HCT116 (cell line): ENCODE data around the gene ALKBH4. TPM values are rescaled to one million over a fixed set of nuclear protein-coding genes. Genes with fewer than 3 reads are reported as not detected.

ENCODE experiments used
- ATAC-seq: fragments of 200-7000 bp; cut with Tn5 transposase; 2 replicates; pipeline ENCODE4 v1.9.1; 2020; ENCODE audit warnings: mild to moderate bottlenecking, moderate library complexity
- BruUV-seq: library from RNA; stranded (reverse); fragments of 400-500 nt; replicated peaks from 2 replicates; lab custom pipeline; 2021; lab: Mats Ljungman, UMichigan
- CTCF ChIA-PET: fragments of 300-600 bp; sonication (Branson Sonifier 250); formaldehyde crosslinking; loops from one replicate; lab custom pipeline; 2021; ENCODE audit warnings: antibody characterized with exemption; lab: Charles Lee
- POLR2A ChIA-PET: fragments of 300-600, 350-600 bp; sonication (Branson Sonifier 250); formaldehyde crosslinking; loops from one replicate; lab custom pipeline; 2021; ENCODE audit warnings: antibody characterized with exemption; lab: Charles Lee
- RAD21 ChIA-PET, 2 experiments: fragments of 300-600 bp; sonication (Branson Sonifier 250); formaldehyde crosslinking; loops; one replicate each; lab custom pipeline; 2023; ENCODE audit warnings: low total read pairs in 2 of 2; ENCODE audit not compliant: uncharacterized antibody in 2 of 2, unreplicated experiment in 2 of 2, low non-redundant PET in 1 of 2; lab: Charles Lee
- DNase-seq: peaks from one replicate; pipeline ENCODE4 v3.0.0-alpha.2; 2010; ENCODE audit warnings: low read depth, low spot score
- H2AFZ ChIP-seq: fragments of 200-600 bp; shearing (Covaris generic), sonication (generic); 2 replicates; pipeline ENCODE4 v1.6.1; 2017; ENCODE audit warnings: low read depth, mixed run types, mixed read lengths, antibody characterized with exemption, low read length; ENCODE audit not compliant: poor library complexity, severe bottlenecking
- H3K27ac ChIP-seq: 2 replicates; pipeline ENCODE4 v1.5.1; 2012; ENCODE audit warnings: low read depth, low read length
- H3K27me3 ChIP-seq: fragments of 200-600 bp; sonication (generic); 2 replicates; pipeline ENCODE4 v1.6.1; 2016; ENCODE audit warnings: mixed run types, low read length, mixed read lengths; ENCODE audit not compliant: insufficient read depth
- H3K36me3 ChIP-seq, 2 experiments: fragments of 200-500 bp in 1 of 2; fragments of 200-600 bp in 1 of 2; sonication (Bioruptor generic) in 1 of 2; sonication (generic) in 1 of 2; 2 replicates each; pipeline versions ENCODE4 v1.5.1 to v1.6.1; 2014 to 2016; ENCODE audit warnings: low read length in 2 of 2, inconsistent platforms in 1 of 2, mixed read lengths in 1 of 2, mixed run types in 1 of 2; ENCODE audit not compliant: insufficient read depth in 2 of 2, control insufficient read depth in 1 of 2
- H3K4me1 ChIP-seq, 2 experiments: fragments of 200-600 bp in 1 of 2; sonication (generic) in 1 of 2; 2 replicates each; pipeline versions ENCODE4 v1.5.1 to v1.6.1; 2012 to 2017; ENCODE audit warnings: low read length in 2 of 2, inconsistent platforms in 1 of 2, mild to moderate bottlenecking in 1 of 2, mixed read lengths in 1 of 2, mixed run types in 1 of 2, moderate library complexity in 1 of 2; ENCODE audit not compliant: insufficient read depth in 2 of 2, control insufficient read depth in 1 of 2
- H3K4me2 ChIP-seq: fragments of 200-600 bp; sonication (generic); 2 replicates; pipeline ENCODE4 v1.6.1; 2017; ENCODE audit warnings: mixed run types, low read length, mixed read lengths
- H3K4me3 ChIP-seq, 2 experiments: fragments of 200-600 bp in 1 of 2; sonication (generic) in 1 of 2; replicated peaks in 1 of 2; 2 replicates each; pipeline ENCODE4 v1.5.1; 2011 to 2016; ENCODE audit warnings: low read length in 2 of 2, control low read depth in 1 of 2, low read depth in 1 of 2, mild to moderate bottlenecking in 1 of 2, mixed read lengths in 1 of 2, mixed run types in 1 of 2
- H3K79me2 ChIP-seq: fragments of 200-600 bp; sonication (generic); 2 replicates; pipeline ENCODE4 v1.6.1; 2017; ENCODE audit warnings: mild to moderate bottlenecking, mixed run types, low read length, moderate library complexity, mixed read lengths; ENCODE audit not compliant: insufficient read depth
- H3K9ac ChIP-seq: fragments of 200-600 bp; sonication (generic); 2 replicates; pipeline ENCODE4 v1.6.1; 2016; ENCODE audit warnings: low read length, mixed read lengths
- H3K9me2 ChIP-seq: fragments of 200-600 bp; sonication (generic), shearing (Covaris generic); 2 replicates; pipeline ENCODE4 v1.6.1; 2017; ENCODE audit warnings: mixed run types, mild to moderate bottlenecking, moderate library complexity; ENCODE audit not compliant: insufficient read depth
- H3K9me3 ChIP-seq, 2 experiments: fragments of 200-500 bp in 1 of 2; fragments of 200-600 bp in 1 of 2; sonication (Bioruptor generic) in 1 of 2; sonication (generic) in 1 of 2; 2 replicates each; pipeline ENCODE4 v1.6.1; 2014 to 2017; ENCODE audit warnings: low read length in 2 of 2, mixed read lengths in 2 of 2, inconsistent platforms in 1 of 2, low read depth in 1 of 2, mild to moderate bottlenecking in 1 of 2, mixed run types in 1 of 2, moderate library complexity in 1 of 2; ENCODE audit not compliant: control insufficient read depth in 1 of 2, insufficient read depth in 1 of 2
- H4K20me1 ChIP-seq: fragments of 200-600 bp; sonication (generic), shearing (Covaris generic); 2 replicates; pipeline ENCODE4 v1.6.1; 2017; ENCODE audit warnings: mixed run types, mild to moderate bottlenecking, moderate library complexity; ENCODE audit not compliant: insufficient read depth
- ATF3 ChIP-seq: IDR thresholded peaks from 2 replicates; pipeline ENCODE4 v1.6.1; 2012
- CEBPB ChIP-seq: IDR thresholded peaks from 2 replicates; pipeline ENCODE4 v1.6.1; 2012; ENCODE audit warnings: low read depth
- ELF1 ChIP-seq: IDR thresholded peaks from 2 replicates; pipeline ENCODE4 v1.6.1; 2012; ENCODE audit warnings: low read depth, borderline replicate concordance
- EZH2 ChIP-seq: fragments of 200-600 bp; sonication (generic); IDR thresholded peaks from 2 replicates; pipeline ENCODE4 v1.6.1; 2017; ENCODE audit warnings: antibody characterized with exemption, mixed run types
- EZH2phosphoT487 ChIP-seq: fragments of 200-600 bp; IDR thresholded peaks from 2 replicates; pipeline ENCODE4 v1.6.1; 2018; ENCODE audit warnings: antibody characterized with exemption, borderline replicate concordance
- JUND ChIP-seq: IDR thresholded peaks from 2 replicates; pipeline ENCODE4 v1.6.1; 2012
- MAX ChIP-seq: IDR thresholded peaks from 2 replicates; pipeline ENCODE4 v1.6.1; 2012
- POLR2A ChIP-seq: IDR thresholded peaks from 2 replicates; pipeline ENCODE4 v1.7.0; 2011; ENCODE audit warnings: borderline replicate concordance; ENCODE audit not compliant: insufficient read depth, insufficient read length; ENCODE audit errors: extremely low read depth
- POLR2AphosphoS5 ChIP-seq: IDR thresholded peaks from 2 replicates; pipeline ENCODE4 v1.6.1; 2011; ENCODE audit warnings: mild to moderate bottlenecking, low read depth, low read length, moderate library complexity
- RAD21 ChIP-seq: IDR thresholded peaks from 2 replicates; pipeline ENCODE4 v1.6.1; 2012; ENCODE audit warnings: low read depth, mild to moderate bottlenecking
- SIN3A ChIP-seq: IDR thresholded peaks from 2 replicates; pipeline ENCODE4 v1.6.1; 2012; ENCODE audit warnings: low read depth
- SP1 ChIP-seq: IDR thresholded peaks from 2 replicates; pipeline ENCODE4 v1.6.1; 2012; ENCODE audit warnings: low read depth
- SRF ChIP-seq: IDR thresholded peaks from 2 replicates; pipeline ENCODE4 v1.6.1; 2012; ENCODE audit warnings: low read depth
- YY1 ChIP-seq: IDR thresholded peaks from 2 replicates; pipeline ENCODE4 v1.6.1; 2011; ENCODE audit warnings: low read length, low read depth, moderate library complexity, mild to moderate bottlenecking; ENCODE audit not compliant: insufficient replicate concordance; ENCODE audit errors: extremely low read depth
- ZBTB33 ChIP-seq: IDR thresholded peaks from 2 replicates; pipeline ENCODE4 v1.6.1; 2011; ENCODE audit warnings: mild to moderate bottlenecking, low read length, moderate library complexity; ENCODE audit not compliant: insufficient replicate concordance; ENCODE audit errors: extremely low read depth
- ZFX ChIP-seq: fragments of 450-650 bp; IDR thresholded peaks from 2 replicates; pipeline ENCODE4 v1.6.1; 2017
- ZNF274 ChIP-seq: fragments of 200-500 bp; sonication (Bioruptor generic); IDR thresholded peaks from 2 replicates; pipeline ENCODE4 v1.6.1; 2014; ENCODE audit warnings: mild to moderate bottlenecking, low read depth, low read length, inconsistent platforms
- intact Hi-C: fragments of 100-400 bp; cut with micrococcal nuclease; formaldehyde crosslinking; loops from 2 replicates; pipeline ENCODE4 v1.10.0; 2022
- total RNA-seq: library from RNA; stranded (reverse); gene quantifications from one replicate; pipeline ENCODE4 v1.2.1, GENCODE V29; 2021; ENCODE audit not compliant: unreplicated experiment

The ALKBH4 gene
- total RNA-seq, 1 experiment from 2014 or later, result 14.9 TPM

GRCh38 chr7:102425639-102426267, 38.9 kb downstream of the ALKBH4 start:
- ChIA-PET RAD21 (no interaction called here), CTCF (no interaction called here), POLR2A (no interaction called here)
- DNase-seq, result no peak
- Histone ChIP-seq H3K4me2 (no peak overlapping the region), H3K27me3 (no peaks in the 10 kb centered on the region), H2AFZ (no peak overlapping the region), H3K79me2 (no peaks in the 10 kb centered on the region), H3K4me1 (peaks cover 9 to 24% of the 10 kb centered on the region in 2 experiments), H3K4me3 (no peak overlapping the region), H4K20me1 (no peaks in the 10 kb centered on the region), H3K27ac (no peak overlapping the region), H3K9ac (no peak overlapping the region), H3K36me3 (peaks cover 10 to 16% of the 10 kb centered on the region in 2 experiments; a peak in 3 of 4 replicates), H3K9me2 (no peaks in the 10 kb centered on the region), H3K9me3 (no peaks in the 10 kb centered on the region)
- TF ChIP-seq SIN3A (no peak), POLR2AphosphoS5 (no peak), EZH2 (no peak), ZBTB33 (no peak), SRF (no peak)
- ATAC-seq, result no peak
- intact Hi-C loops, result no loop called here
- no TSS peak for BruUV-seq

- H3K36me3 ChIP-seq, result peaks cover 18 to 19% of the 10 kb centered on the region in 2 experiments; a peak in 3 of 4 replicates
- no peak for TF ChIP-seq MAX
- TF ChIP-seq YY1, result no peak
- no peak for TF ChIP-seq SP1
- no peak for TF ChIP-seq ATF3
- TF ChIP-seq ELF1, result no peak
- no peak for TF ChIP-seq JUND
- no peak for TF ChIP-seq EZH2phosphoT487
- TF ChIP-seq POLR2AphosphoS5, result no peak
- TF ChIP-seq EZH2, result no peak
- no peak for TF ChIP-seq POLR2A
- TF ChIP-seq SIN3A, result no peak
- TF ChIP-seq ZNF274, result no peak
- no peak for TF ChIP-seq ZFX
- TF ChIP-seq CEBPB, result no peak
- no peak for TF ChIP-seq RAD21
Measured at GRCh38 chr7:102424787-102425218, 39.9 kb downstream of the ALKBH4 start.

More at GRCh38 chr7:102424787-102425218, 39.9 kb downstream of the ALKBH4 start:
- no TSS peak for BruUV-seq
- Histone ChIP-seq H2AFZ (no peak overlapping the region), H3K9me3 (no peaks in the 10 kb centered on the region), H3K9me2 (no peaks in the 10 kb centered on the region), H3K9ac (no peak overlapping the region), H3K79me2 (no peaks in the 10 kb centered on the region), H3K27me3 (no peaks in the 10 kb centered on the region), H3K27ac (no peak overlapping the region), H4K20me1 (no peaks in the 10 kb centered on the region), H3K4me3 (no peak overlapping the region), H3K4me1 (peaks cover 9 to 26% of the 10 kb centered on the region in 2 experiments), H3K4me2 (no peak overlapping the region)
- ATAC-seq (no peak), DNase-seq (no peak)
- RAD21 ChIA-PET, result no interaction called here
- intact Hi-C loops, result no loop called here
- CTCF ChIA-PET, result no interaction called here
- POLR2A ChIA-PET, result no interaction called here
